GM18499 (cell line): ENCODE data around the gene ACSS3.
"Not testable (repeated sequence)": the region's sequence is repeated elsewhere in the genome, so short reads cannot be mapped to it uniquely, and the experiment has no call there.

Experiments
- ATAC-seq: cut with Tn5 transposase; IDR thresholded peaks from one replicate; pipeline ENCODE4 v1.9.1; 2021; ENCODE audit warnings: moderate number of reproducible peaks; ENCODE audit not compliant: insufficient read depth, unreplicated experiment

ACSS3 gene

DNA sequence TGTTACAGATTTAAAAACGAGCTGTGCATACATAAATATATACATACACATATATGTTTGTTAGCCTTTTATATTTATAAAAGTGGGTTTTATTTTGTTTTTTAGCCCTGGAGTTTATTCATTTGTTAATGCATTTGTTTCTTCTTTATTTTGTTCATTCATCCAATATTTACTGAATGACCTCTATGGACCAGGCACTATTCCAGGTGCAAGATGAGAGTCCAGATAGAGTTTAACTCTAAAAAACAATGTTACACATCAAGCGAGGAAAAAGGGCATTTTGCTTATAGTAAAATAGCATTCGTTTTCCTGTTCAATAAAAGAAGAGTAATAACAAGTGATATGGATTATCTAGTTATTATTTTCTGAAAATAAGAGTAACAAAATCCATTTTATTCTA is 14.2 kb downstream of the ACSS3 start:
- ATAC-seq = no peak

DNA sequence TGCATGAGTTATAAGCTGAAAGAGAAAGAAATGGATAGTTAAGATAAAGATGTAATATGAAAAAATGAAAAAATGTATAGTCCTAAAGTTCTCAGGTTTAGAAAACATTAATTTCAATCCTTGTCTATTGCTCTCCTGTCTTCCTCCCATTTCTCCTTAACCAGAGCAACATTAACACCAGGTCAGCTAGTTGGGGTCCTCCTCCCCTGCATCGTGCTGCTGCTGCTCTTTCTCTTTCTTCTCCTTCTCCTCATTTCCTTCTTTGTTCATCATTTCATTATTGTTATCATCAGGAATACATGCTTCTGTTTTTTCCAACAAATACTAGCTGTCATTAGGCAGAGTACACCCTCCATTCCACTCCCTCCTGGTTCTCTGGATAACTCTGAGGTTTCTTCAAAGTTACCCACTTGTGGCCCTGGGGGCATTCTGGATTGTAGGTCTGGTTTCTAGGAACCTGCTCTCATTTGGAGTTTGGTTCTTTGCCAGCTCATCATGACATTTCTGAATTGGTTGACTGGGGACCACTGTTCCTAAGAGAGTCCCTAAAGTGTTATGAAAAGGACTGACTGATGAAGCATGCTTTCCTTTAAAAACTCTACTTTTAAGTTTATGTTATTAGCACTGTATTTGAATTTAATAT is 17.0 kb downstream of the ACSS3 start:
- ATAC-seq = no peak

GRCh38 chr12:81095501-81096232 is 17.8 kb downstream of the ACSS3 start:
- no peak for ATAC-seq

GRCh38 chr12:81105687-81106086 is 27.8 kb downstream of the ACSS3 start:
- no peak for ATAC-seq

GRCh38 chr12:81114226-81114625 is 36.3 kb downstream of the ACSS3 start:
- no peak for ATAC-seq

DNA sequence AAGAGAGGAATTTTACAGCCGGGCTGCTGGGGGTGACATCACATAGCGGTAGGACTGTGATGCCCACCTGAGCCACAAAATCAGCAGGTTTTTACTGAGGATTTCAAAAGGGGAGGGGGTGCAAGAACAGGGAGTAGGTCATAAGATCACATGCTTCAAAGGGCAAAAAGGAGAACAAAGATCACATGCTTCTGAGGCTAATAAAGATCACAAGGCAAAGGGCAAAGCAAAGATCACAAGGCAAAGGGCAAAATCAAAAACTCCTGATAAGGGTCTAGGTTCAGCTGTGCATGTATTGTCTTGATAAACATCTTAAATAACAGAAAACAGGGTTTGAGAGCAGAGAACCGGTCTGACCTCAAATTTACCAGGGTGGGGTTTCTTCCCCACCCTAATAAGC is 41.2 kb downstream of the ACSS3 start:
- ATAC-seq = not testable (repeated sequence)

GRCh38 chr12:81120961-81121360 is 43.1 kb downstream of the ACSS3 start:
- no peak for ATAC-seq

GRCh38 chr12:81123611-81124010 is 45.7 kb downstream of the ACSS3 start:
- no peak for ATAC-seq

- ATAC-seq = no peak
Measured at GRCh38 chr12:81125691-81126090, 47.8 kb downstream of the ACSS3 start.

DNA sequence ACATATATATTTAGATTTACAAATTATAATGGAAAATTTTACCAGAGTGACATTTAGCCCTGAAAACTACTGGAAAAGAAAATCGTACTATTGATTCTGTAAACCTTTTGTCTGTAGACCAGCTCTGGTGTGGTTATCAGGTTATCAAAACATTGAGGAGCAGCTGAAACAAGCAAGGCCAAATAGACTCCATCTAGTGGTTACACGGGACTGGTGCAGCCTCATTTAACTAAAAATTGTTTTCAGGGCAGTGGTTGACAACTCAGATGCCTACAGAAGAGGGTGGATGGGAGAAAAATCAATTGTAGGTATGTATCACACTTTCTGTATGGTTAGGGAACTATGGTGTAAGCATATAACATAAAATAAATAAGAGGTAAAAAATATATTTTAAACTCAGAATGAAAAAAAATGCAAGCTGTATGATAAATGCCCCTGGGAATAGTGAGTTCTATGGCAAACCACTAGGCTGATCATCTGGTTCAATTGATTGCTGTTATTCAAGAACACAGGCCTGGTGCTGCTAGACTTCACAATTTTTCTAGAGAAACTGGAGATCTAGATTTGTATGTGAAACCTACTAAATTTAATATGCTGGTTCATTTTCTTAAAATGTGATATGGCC is 51.2 kb downstream of the ACSS3 start:
- ATAC-seq = no peak

DNA sequence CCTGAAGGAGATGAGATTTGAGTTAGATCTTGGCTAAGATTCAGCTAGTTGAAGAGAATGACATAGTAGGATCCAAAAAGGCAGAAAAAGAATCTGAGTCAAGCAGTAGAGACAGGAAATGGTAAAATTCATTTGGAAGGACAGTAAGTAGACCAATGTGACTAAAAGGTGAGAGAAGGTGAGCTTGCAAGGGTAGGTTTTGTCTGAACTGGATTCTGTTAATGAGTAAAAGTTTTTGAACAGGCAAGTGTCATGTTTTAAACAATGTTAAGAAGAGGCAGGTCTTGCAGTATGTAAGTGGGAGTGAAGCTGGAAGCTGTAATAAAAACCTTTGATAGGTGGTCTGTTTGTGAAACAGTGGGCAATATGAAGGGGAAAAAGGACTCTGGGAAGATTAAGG is 58.6 kb downstream of the ACSS3 start:
- ATAC-seq = no peak

DNA sequence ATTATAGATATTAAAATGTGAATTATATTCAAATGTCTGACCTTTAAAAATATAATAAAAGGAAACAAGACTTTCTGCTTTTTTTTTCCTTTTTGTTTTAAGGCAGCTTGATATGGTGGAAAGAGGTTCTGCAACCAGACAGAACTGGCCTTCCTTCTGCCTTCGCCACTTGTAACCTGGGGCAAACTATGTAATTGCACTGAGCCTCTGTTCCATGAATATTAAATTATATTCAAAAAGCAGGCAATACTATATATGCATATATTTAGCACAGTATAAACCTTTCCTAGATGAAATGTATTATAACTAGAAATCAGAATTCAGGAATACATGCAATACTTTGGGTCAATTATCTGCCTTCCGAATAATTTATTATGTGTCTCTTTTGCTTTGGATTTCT is 59.9 kb downstream of the ACSS3 start:
- ATAC-seq = no peak

- no peak for ATAC-seq
Measured at GRCh38 chr12:81141217-81141616, 63.3 kb downstream of the ACSS3 start.

- no peak for ATAC-seq
Measured at GRCh38 chr12:81143057-81143456, 65.2 kb downstream of the ACSS3 start.

DNA sequence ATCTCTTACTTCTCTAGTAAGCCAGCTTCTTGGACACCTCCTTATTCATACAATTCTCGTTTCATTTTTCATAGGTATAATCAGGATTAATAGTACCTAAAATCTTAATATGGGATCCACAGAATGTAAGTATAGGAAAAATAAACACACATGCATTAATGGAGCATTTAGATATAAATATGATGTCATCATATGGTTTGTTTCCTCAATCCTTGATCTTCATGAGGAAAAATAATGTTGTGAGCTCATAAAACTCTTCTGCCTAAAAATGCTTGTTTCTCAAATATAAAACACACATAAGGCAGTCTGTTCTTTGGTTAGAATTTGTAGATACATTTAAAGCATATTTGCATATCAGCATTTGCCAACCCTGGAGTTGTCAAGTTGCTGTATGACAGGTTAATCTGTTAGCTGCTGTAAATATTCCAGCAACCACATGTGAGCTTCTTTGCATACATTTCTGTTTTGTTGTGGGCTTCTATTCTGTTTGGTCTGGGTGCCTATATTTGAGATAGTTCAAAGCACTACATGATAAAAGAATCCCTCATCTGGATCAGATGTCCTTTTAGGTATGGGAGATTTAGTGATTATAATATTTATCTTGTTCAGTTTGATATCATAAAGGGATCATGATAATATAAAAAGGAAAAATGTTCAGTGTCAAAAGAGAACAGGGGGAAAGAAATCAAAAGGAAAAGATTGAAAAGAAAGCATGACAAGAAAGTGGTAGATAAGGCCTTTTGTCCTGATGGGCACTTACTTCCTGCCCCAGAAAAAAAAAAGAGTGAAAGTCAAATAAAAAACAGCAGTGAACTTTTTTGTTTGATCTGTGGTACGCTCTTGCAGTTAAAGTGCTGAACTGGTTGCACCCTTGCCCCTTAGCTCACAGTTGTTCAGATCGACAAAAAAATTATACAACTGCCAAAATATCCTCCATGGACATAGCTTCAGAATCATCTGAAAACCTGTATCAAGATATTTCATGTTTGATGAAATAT is 68.6 kb downstream of the ACSS3 start:
- ATAC-seq = no peak

DNA sequence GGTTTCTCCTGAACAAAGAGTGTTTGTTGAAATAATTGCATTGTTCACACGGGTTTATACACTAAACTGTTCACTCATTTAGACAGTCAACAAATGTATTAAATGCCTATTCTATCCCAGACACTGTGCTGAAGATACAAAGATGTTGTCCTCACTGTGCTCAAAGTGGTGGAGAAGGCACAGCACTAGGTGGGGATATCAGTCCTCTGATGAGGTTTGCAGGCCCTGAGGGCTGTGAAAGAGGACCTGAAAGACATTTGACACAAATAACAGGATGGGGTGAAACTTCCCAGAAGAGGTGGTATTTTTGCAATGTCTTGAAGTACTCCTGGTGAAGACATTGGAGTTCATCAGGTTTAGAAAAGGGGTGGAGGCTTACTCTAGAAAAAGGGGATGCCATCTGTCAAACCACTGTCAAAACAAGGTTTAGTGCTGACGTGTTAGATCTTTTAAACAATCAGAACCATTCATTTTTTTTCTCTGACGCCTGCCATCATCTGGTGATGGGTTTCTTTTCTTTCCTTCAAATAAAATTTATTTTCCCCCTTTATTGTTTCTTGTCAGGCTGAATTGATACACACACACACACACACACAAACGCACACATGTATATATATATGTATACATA is 69.5 kb downstream of the ACSS3 start:
- ATAC-seq = no peak

- ATAC-seq = no peak
Measured at GRCh38 chr12:81150382-81150781, 72.5 kb downstream of the ACSS3 start.

DNA sequence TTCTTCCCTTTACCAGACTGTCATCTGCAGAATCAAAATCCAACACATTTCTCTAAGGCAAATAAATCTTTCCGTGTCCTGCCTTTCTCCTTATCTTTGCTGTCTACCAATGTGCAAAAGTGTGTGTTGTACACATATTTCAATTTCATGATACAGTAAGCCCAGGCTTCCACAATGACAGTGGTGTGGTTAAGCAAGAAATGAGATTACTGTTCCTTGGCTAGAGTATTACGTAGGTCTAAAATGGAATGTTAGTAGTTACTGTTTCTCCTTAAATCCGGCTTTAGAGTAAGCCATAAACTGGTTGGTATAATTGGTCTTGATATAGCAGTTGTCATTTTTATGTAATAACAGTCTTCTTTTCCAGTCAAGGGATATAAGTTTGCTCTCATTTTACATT is 82.0 kb downstream of the ACSS3 start:
- no peak for ATAC-seq

DNA sequence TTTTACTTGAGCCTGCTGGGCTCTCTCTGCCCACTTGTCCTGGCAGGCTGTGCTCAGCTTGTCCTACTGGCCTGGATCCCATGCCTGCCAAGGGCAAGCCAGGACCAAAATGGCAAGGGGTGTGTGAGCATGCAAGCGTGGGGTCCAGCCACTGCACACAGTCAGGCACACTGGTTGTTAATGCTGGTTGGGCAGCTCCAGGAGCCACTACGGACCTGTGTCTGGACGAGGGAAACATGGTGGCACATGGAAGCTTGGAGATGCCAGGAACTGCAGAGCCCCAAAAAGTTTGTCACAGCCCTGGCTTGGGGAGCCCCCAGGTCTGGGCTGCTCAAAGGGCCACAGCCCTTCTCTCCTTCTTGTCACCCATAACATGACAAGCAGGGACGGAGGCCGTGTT is 83.8 kb downstream of the ACSS3 start:
- no peak for ATAC-seq
